Tibial nerve (tissue), 4 donors: ENCODE results near the gene VRK3. TPM values are rescaled to one million over a fixed set of nuclear protein-coding genes. Genes with fewer than 3 reads are reported as not detected.
A peak's percentile ranks its signal among the peaks of the same experiment; 100 is the strongest.
"Not testable (repeated sequence)": the region's sequence is repeated elsewhere in the genome, so short reads cannot be mapped to it uniquely, and the experiment has no call there.

Experiments
- DNase-seq, 2 donors: peaks; one replicate each; pipeline ENCODE4 v3.0.0-alpha.2; 2019; ENCODE audit warnings: low spot score in 2 of 2
- H3K27ac ChIP-seq, 4 donors: fragments of 200-600 bp; sonication (generic) in 3 of 4; one replicate each; pipeline ENCODE4 v1.5.1; 2017 to 2019; ENCODE audit warnings: mild to moderate bottlenecking in 1 of 4
- H3K27me3 ChIP-seq, 2 donors: fragments of 200-600 bp; sonication (generic) in 1 of 2; one replicate each; pipeline versions ENCODE4 v1.5.1 to v1.6.0; 2017 to 2019
- H3K36me3 ChIP-seq, 3 donors: fragments of 200-600 bp; sonication (generic); one replicate each; pipeline ENCODE4 v1.5.1; 2018 to 2019
- H3K4me1 ChIP-seq, 4 donors: fragments of 200-600 bp; sonication (generic) in 3 of 4; one replicate each; pipeline ENCODE4 v1.5.1; 2017 to 2019
- H3K4me3 ChIP-seq, 4 donors: fragments of 200-600 bp; sonication (generic) in 3 of 4; one replicate each; pipeline ENCODE4 v1.5.1; 2017 to 2019; ENCODE audit warnings: mild to moderate bottlenecking in 1 of 4, moderate library complexity in 1 of 4
- H3K9me3 ChIP-seq, 4 donors: fragments of 200-600 bp; sonication (generic) in 3 of 4; one replicate each; pipeline ENCODE4 v1.5.1; 2017 to 2019
- EP300 ChIP-seq, 2 donors: sonication (generic); formaldehyde crosslinking; IDR thresholded peaks; one replicate each; pipeline ENCODE4 v1.6.1; 2017; ENCODE audit warnings: antibody characterized with exemption in 2 of 2, mild to moderate bottlenecking in 1 of 2
- POLR2A ChIP-seq, 2 donors: fragments of 450-650 bp; IDR thresholded peaks; one replicate each; pipeline ENCODE4 v1.6.1; 2017; ENCODE audit warnings: antibody characterized with exemption in 2 of 2, mild to moderate bottlenecking in 2 of 2, moderate library complexity in 2 of 2
- WGBS, 2 donors: methylation state at CpG; one replicate each; pipeline ENCODE4 v1.1.5; 2018; 5-methylcytosine and 5-hydroxymethylcytosine counted together
- total RNA-seq, 4 donors: library from RNA; depleted of rRNA; stranded (reverse); fragments of >200 nt; gene quantifications; one replicate each; pipeline ENCODE4 v1.1.0, GENCODE V29; 2016
- TF ChIP-seq, protein P1 (sequence below), 5 experiments: fragments of 200-600 bp in 3 of 5; fragments of 450-650 bp in 2 of 5; sonication (generic) in 3 of 5; IDR thresholded peaks; one replicate each; pipeline ENCODE4 v1.5.1; 2016 to 2019; ENCODE audit warnings: antibody characterized with exemption in 5 of 5, mild to moderate bottlenecking in 3 of 5, moderate library complexity in 2 of 5

Gene VRK3
- total RNA-seq, 4 donors from 2014 or later = 25.7 to 51.3 (median 30.1) TPM

DNA sequence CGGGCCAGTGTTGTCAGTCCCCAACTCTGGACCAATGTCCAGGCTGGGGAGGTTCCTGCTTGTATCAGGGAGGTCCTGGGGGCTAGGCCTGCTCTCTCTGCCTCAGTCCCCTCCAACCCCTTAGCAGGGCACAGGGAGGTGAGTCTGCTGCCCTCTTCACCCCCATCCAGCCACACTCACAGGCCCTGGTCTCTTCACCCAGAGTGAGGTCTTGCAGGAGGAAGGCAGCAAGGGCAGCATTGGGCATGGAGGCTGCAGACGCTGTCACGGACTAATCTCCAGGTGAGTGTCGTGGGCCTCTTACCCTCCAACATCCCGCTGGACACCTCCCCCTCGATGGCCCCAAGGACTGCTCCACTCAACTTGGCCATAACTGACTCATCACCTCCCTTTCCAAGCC lies 52.3 kb downstream of the VRK3 start:
- Histone ChIP-seq H3K27me3 (peaks cover 0 to 14% of the 10 kb centered on the region in 2 donors), H3K4me3 (no peak overlapping the region), H3K4me1 (peaks cover 0 to 20% (median 0%) of the 10 kb centered on the region in 4 donors), H3K27ac (no peak overlapping the region), H3K9me3 (no peaks in the 10 kb centered on the region), H3K36me3 (peaks cover 0 to 47% (median 0%) of the 10 kb centered on the region in 3 donors)
- 86 to 91% methylated on average over 6 of the region's 6 CpGs for WGBS, 2 donors
- TF ChIP-seq POLR2A (IDR thresholded peaks at IDR 0.05) (no peak), EP300 (IDR thresholded peaks at IDR 0.05) (no peak)
- TF ChIP-seq, protein P1, sequence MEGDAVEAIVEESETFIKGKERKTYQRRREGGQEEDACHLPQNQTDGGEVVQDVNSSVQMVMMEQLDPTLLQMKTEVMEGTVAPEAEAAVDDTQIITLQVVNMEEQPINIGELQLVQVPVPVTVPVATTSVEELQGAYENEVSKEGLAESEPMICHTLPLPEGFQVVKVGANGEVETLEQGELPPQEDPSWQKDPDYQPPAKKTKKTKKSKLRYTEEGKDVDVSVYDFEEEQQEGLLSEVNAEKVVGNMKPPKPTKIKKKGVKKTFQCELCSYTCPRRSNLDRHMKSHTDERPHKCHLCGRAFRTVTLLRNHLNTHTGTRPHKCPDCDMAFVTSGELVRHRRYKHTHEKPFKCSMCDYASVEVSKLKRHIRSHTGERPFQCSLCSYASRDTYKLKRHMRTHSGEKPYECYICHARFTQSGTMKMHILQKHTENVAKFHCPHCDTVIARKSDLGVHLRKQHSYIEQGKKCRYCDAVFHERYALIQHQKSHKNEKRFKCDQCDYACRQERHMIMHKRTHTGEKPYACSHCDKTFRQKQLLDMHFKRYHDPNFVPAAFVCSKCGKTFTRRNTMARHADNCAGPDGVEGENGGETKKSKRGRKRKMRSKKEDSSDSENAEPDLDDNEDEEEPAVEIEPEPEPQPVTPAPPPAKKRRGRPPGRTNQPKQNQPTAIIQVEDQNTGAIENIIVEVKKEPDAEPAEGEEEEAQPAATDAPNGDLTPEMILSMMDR (IDR thresholded peaks at IDR 0.05) = no peak
- DNase-seq = no peak

DNA sequence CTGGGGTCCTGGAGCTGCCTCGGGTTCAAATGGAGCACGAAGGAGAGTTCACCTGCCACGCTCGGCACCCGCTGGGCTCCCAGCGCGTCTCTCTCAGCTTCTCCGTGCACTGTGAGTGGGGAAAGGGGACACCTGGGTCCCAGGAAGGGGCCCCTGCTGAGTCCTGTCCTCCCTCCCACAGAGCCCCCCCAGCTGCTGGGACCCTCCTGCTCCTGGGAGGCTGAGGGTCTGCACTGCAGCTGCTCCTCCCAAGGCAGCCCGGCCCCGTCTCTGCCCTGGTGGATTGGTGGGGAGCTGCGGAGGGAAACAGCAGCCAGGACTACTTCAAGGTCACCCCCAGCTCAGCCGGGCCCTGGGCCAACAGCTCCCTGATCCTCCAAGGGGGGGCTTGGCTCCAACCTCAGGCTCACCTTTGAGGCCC lies 53.2 kb downstream of the VRK3 start:
- 6 to 52% methylated on average over 3 to 4 of the region's 12 CpGs for WGBS, 2 donors
- Histone ChIP-seq H3K9me3 (no peaks in the 10 kb centered on the region), H3K27ac (no peak overlapping the region), H3K27me3 (peaks cover 0 to 14% of the 10 kb centered on the region in 2 donors), H3K36me3 (peaks cover 0 to 39% (median 0%) of the 10 kb centered on the region in 3 donors), H3K4me1 (peaks cover 0 to 20% (median 0%) of the 10 kb centered on the region in 4 donors), H3K4me3 (no peak overlapping the region)
- TF ChIP-seq EP300 (IDR thresholded peaks at IDR 0.05) (no peak), POLR2A (IDR thresholded peaks at IDR 0.05) (no peak)
- TF ChIP-seq, protein P1 (IDR thresholded peaks at IDR 0.05) = no peak
- DNase-seq = no peak

DNA sequence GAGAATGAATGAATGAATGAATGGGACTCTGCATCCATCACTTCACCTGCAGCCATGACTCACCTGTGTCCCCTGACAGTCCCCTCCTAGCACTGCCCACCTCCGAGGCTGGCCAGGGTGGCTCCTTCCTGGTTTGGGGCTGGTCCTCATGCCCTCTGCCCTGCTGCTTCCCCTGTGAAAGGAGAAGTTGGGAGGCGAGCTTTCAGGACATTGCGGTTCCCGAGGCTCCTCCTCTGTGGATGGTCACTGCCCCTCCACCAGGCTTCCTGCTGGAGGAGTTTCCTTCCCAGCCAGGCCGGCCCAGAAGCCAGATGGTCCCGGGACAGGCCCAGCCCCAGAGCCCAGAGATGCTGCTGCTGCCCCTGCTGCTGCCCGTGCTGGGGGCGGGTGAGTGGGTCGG lies 55.8 kb downstream of the VRK3 start:
- H3K36me3 ChIP-seq = peaks cover 0 to 12% (median 0%) of the 10 kb centered on the region in 3 donors

DNA sequence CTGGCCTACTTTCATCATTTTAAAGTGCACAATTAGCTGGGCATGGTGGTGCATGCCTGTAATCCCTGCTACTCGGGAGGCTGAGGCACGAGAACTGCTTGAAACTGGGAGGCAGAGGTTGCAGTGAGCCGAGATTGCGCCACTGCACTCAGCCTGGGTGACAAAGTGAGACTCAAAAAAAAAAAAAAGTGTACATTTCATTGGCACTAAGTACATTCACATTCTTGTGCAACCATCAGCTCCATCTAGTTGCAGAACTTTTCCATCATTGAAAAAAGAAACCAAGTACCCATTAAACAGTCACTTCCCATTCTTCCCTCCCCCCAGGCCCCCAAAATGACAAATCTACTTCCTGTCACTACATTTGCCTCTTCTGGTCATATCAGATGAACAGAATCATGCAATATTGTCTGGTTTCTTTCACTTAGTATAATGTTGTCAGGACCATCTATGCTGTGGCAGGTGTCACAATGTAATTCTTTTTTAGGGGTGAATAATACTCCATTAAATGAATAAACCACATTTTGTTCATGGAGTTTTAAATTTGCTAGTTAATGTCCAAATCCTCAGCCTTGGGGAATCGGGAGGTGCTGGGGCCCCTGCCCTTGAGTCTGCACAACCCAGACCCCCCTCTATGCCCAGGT lies 56.8 kb downstream of the VRK3 start:
- H3K9me3 ChIP-seq = no peaks in the 10 kb centered on the region
- no peak overlapping the region for H3K4me3 ChIP-seq
- H3K27ac ChIP-seq = no peak overlapping the region
- 71 to 81% methylated on average over 5 of the region's 5 CpGs for WGBS, 2 donors
- TF ChIP-seq POLR2A (IDR thresholded peaks at IDR 0.05) (no peak), EP300 (IDR thresholded peaks at IDR 0.05) (peak in 1 of 2 donors; percentile 43)
- TF ChIP-seq, protein P1 (IDR thresholded peaks at IDR 0.05) = no peak
- peaks cover 0 to 20% (median 0%) of the 10 kb centered on the region in 4 donors for H3K4me1 ChIP-seq
- no peak for DNase-seq
- peaks cover 0 to 5% (median 0%) of the 10 kb centered on the region in 3 donors for H3K36me3 ChIP-seq
- H3K27me3 ChIP-seq = peaks cover 0 to 14% of the 10 kb centered on the region in 2 donors

More for the DNA sequence above, 55.8 kb downstream of the VRK3 start:
- H3K27ac ChIP-seq, H3K9me3 ChIP-seq, DNase-seq, H3K4me3 ChIP-seq: not testable (repeated sequence)
- WGBS, 2 donors = 0 to 29% methylated on average over 1 of the region's 9 CpGs
- Histone ChIP-seq H3K27me3 (peaks cover 0 to 14% of the 10 kb centered on the region in 2 donors), H3K4me1 (peaks cover 0 to 20% (median 0%) of the 10 kb centered on the region in 4 donors)

DNA sequence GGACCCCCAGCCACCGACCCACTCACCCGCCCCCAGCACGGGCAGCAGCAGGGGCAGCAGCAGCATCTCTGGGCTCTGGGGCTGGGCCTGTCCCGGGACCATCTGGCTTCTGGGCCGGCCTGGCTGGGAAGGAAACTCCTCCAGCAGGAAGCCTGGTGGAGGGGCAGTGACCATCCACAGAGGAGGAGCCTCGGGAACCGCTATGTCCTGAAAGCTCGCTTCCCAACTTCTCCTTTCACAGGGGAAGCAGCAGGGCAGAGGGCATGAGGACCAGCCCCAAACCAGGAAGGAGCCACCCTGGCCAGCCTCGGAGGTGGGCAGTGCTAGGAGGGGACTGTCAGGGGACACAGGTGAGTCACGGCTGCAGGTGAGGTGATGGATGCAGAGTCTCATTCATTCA lies 64.2 kb downstream of the VRK3 start, which contains the start of gene SIGLEC11:
Gene SIGLEC11, minus strand, starts transcription at position 193 of the 400 bp plus-strand sequence. Its CDS starts 91 bp downstream, at position 102.
- not testable (repeated sequence) for H3K9me3 ChIP-seq, H3K36me3 ChIP-seq, H3K4me3 ChIP-seq, H3K4me1 ChIP-seq, H3K27ac ChIP-seq, DNase-seq
- peaks cover 0 to 12% of the 10 kb centered on the region in 2 donors for H3K27me3 ChIP-seq
- WGBS, 2 donors = 46 to 49% methylated on average over 4 to 5 of the region's 10 CpGs

DNA sequence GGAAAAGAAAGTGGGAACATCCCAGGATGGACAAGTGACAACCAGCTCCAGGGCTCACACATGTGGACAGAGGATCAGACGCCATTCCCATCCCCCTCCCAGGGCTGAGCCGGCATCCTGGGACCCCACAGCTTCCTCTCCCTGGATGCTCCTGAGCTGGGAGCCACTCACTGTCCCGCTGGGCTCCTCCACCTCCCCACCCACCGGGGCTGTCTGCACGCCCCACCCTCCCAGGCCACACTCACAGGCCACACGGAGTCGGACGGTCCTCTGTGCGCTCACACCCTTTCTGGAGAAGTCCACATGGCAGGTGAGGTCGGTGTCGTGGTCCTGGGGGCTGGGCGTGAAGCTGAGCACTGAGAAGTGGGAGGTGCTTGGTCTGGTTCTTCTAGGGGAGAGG lies 65.3 kb downstream of the VRK3 start:
- WGBS, 2 donors = no CpG with 5 or more reads among the region's 12 CpGs
- DNase-seq = not testable (repeated sequence)

DNA sequence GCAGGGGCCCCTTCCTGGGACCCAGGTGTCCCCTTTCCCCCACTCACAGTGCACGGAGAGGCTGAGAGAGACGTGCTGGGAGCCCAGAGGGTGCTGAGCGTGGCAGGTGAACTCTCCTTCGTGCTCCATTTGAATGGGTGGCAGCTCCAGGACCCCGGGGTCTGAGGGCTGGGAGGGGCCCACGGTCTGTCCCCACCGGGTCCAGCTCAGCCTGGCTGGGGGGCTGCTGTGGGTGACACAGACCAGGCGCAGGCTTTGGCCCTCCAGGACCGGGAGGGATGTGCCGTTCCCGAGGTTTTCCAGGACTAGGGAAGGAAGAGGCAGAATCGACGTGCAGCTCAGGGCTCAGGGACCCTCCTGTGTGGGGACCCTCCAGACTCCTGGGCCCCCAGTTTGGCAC lies 66.6 kb downstream of the VRK3 start:
- not testable (repeated sequence) for DNase-seq, H3K27ac ChIP-seq, H3K36me3 ChIP-seq, H3K9me3 ChIP-seq, H3K4me3 ChIP-seq
- WGBS, 2 donors = 55 to 62% methylated on average over 9 to 12 of the region's 13 CpGs
- peaks cover 0 to 12% of the 10 kb centered on the region in 2 donors for H3K27me3 ChIP-seq
- H3K4me1 ChIP-seq = peaks cover 0 to 25% (median 18%) of the 10 kb centered on the region in 4 donors

More for the DNA sequence above, 65.3 kb downstream of the VRK3 start:
- not testable (repeated sequence) for H3K27ac ChIP-seq, H3K36me3 ChIP-seq, H3K4me3 ChIP-seq, H3K9me3 ChIP-seq
- Histone ChIP-seq H3K4me1 (peaks cover 0 to 13% (median 8%) of the 10 kb centered on the region in 4 donors), H3K27me3 (peaks cover 0 to 12% of the 10 kb centered on the region in 2 donors)

DNA sequence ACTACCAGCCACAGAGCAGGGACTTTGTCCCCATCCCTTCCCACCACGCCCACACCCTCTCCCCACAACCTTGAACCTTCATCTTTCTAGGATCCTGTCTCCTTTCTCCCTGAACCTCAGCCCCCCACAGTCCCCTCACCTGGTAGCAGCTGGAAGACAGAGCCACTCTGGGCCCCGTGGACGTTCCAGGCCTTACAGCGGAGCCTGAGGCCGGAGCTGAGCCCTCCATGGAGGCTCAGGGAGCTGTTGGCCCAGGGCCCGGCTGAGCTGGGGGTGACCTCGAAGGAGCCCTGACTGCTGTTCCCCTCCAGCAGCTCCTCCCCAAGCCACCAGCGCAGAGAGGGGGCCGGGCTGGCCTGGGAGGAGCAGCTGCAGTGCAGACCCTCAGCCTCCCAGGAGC lies 67.0 kb downstream of the VRK3 start:
- not testable (repeated sequence) for H3K9me3 ChIP-seq, H3K4me3 ChIP-seq, H3K36me3 ChIP-seq, H3K27ac ChIP-seq, DNase-seq
- Histone ChIP-seq H3K27me3 (peaks cover 0 to 12% of the 10 kb centered on the region in 2 donors), H3K4me1 (peaks cover 0 to 28% (median 18%) of the 10 kb centered on the region in 4 donors)
- WGBS, 2 donors = 29 to 43% methylated on average over 7 to 8 of the region's 9 CpGs
